ENCODE measurements around the gene CACNA2D3.
"Not testable (repeated sequence)": the region's sequence is repeated elsewhere in the genome, so short reads cannot be mapped to it uniquely, and the experiment has no call there.

The CACNA2D3 gene

GRCh38 chr3:54378184-54378583 lies 255.8 kb downstream of the CACNA2D3 start:
- no peak for DNase-seq

- DNase-seq, result no peak
Measured at GRCh38 chr3:54384279-54384678, 261.9 kb downstream of the CACNA2D3 start.

- DNase-seq, result no peak
Measured at GRCh38 chr3:54390582-54390981, 268.2 kb downstream of the CACNA2D3 start.

GRCh38 chr3:54393150-54393549 lies 270.8 kb downstream of the CACNA2D3 start:
- DNase-seq, result peak; percentile 0

DNA sequence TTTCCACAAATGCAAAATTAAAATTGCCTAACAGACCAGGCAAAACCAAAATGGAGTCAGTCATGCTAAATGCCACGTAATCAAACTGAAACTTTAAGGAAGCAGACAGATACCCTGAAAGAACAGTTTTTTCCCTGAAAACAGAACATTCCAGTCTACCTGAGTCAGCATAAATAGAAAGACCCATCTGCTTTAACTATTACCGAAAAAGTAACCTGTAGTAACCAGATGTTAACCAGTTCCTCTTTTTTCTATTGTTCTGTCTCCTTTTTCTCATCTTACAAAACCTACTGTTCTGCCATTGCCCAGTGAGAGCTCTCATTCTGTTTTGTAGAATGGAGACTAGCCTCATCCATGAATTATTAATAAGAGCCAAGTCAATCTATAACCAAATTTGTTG lies 286.0 kb downstream of the CACNA2D3 start:
- no peak for DNase-seq

DNA sequence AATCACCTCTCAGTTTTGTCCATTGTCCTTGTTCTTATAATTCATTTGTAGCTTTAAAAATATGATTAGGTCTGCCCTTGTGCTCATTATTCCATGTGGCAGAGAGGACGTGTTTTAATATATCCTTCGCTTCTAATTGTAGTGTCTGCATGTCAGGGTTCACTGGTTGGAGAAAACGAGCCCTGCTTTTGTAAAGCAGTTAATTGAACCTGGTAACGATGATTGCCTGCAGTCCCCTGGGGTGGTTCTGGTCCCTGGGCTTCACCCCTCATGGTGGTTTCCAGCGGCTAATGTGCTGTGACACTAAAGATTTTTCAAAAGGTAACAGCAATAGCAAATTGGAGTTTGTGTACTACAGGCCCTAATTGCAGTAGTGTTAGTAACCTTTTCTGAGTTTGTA lies 299.6 kb downstream of the CACNA2D3 start:
- no peak for DNase-seq

DNA sequence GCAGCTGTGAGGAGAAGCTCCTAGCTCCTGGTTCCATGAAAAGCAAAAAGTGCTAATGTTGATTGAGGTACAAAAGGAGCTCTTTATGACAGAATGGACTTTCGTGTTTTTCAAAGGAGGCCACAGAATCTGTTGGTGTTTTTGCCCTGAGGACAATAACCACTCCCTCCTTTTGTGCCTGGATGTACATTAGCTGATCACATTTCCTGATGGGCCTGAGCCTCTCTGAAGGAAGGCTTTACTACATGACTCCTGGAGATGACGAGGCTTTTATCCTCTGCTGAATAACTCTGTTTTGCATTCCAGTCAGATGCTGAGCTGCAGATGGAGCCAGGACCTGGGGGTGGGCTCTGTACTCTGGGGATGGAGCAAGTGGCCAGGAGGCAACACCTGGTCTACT lies 301.9 kb downstream of the CACNA2D3 start:
- no peak for DNase-seq

DNA sequence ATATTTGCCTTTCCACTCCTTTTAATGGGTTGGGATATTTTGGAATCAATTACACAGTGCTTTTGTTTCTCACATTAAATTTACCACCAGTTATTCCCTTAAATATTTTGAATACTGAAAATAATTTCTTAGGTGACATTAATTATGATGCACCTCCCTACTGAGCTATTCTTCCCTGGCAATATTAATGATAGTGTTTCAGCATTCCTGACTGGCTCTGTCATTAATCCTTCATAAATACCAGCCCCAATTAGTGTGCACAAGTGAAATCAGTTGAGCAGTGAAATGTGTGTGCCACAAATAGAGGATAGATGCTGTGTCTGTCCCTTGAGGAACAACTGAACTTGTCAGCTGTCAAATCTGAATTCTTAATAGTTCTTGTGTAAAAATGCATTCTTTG lies 304.0 kb downstream of the CACNA2D3 start:
- DNase-seq, result no peak

DNA sequence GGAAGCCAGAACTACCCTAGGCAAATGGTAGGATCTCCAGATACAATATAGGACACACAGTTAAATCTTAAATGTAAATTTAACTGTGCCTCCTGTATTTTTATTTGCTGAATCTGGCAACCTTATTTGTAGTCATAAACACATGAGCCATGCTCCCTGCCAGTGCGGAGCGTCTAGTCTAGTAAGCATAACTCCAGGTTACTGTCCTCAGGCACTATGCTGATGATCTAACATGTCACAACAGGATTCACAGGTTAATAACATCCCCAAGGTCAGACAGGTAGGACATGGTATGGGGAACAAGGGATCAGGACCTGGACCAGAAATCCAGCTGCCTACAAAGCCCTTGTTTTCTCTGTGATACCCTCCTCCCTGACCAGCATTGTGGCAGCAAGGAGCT lies 305.1 kb downstream of the CACNA2D3 start:
- DNase-seq, result no peak

DNA sequence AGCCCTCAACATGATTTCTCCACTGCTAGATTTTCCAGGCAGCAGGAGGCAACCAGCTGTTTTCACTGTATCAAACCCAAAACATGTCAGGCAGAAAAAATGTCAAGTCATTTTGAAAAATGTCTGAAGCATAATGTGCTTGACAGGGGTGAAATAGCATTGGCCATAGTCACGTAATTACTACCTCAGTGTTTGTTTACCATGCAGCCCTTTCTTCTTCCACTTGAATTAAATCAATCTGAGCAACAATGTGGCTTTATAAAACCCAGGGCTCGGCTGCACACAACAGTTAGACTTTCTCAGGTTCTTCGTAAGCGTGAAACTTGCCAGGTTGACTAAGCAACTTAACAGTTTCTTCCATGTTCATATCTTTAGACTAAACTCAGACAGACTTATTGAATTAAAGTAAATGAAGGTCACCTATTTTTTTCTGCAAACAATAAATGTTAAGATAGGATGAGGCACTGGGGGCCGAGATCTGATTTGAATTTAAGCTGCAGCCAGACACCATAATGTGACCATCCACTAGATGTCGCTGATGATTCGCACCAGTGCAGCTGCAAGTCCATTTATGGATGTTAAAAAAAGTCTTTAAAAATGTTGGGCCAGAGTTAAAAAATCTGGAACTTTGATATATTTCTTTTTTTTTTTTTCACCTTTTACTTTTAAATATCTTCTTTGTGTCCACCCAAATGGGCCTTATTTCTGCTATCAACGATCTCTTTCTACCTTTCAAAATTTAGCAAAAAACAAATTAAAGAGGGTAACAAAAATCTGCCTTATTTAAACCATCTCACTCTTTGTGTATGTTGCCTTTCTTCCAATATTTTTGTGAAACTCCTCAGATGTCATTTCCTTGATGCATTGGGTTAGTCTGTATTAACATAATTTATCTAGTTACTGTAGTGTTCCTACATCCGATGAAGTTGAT lies 305.9 kb downstream of the CACNA2D3 start:
- peak; percentile 26 for DNase-seq

DNA sequence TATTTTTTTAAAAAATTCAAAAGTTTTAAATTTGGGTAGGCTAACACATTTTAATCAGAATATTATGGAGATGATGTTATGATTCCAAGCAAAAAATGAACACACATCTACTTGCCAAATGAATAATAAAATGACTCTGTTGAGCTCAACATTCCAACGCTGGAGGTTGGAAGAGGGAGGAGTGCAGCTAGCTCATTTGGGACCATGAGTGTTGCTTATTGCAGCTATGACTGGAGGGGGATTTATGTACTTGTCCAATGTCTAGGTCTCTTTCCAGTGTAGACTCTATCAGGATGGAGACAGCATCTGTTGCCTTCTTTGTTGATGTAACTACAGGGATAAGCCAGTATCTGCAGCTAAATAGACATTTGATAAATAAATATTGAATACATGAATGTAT lies 310.6 kb downstream of the CACNA2D3 start:
- DNase-seq, result no peak

DNA sequence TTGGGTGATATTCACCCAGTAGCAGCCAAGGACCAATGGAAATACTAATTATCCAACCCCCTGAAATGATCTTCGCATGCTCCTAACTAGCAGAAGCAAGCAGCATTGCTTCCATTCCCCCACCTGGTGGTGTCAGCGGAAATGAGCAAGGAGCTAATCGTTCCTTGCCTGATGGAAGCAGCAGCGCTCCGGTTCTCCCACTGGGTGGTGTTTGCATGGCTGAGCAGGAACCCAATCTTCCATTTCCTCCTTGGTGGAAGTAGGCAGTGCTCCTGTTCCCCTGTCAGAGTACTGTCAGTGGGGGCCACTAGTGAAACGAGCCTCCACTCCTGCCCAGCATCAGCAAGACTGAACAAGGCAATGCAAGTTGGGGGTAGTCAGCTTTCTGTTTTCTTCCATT lies 311.5 kb downstream of the CACNA2D3 start:
- DNase-seq, result no peak

DNA sequence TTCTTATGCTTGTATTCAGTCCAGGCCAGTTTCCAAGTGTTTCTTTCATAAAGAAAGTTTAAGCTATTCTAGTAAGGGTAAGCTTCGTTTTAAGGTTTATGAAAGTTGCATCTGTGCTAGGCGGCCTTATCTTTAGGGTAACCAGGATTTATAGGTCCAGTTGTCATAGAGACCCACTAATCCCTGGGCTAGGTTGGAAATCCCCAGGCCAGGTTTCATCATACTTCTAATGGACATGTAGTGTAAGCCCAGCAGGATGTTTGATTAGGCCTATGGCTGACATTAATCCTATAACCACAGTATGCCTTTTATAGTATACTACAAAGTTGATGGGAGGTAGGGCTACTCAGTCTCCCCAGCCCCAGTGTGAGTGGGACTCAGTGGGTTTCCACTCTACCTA lies 312.4 kb downstream of the CACNA2D3 start:
- DNase-seq, result no peak

DNA sequence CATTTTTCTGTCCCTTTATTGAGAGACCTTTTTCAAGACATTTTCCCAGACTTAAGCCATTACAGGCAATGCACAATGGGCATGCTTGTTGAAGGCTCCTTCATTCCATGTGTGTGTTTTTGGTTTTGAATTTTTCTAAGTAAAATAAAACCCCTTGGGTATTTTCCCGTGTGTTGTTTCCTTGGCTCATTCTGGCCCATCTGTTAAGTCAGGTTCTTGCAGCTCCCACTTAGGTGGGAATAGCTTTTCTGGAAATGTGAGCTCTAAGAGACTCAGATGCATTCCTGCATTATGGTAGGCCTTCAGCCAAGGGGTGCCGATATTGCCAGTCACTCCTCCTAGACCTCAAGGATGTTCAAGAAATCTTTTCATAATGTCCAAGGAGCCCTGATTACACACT lies 314.9 kb downstream of the CACNA2D3 start:
- no peak for DNase-seq

DNA sequence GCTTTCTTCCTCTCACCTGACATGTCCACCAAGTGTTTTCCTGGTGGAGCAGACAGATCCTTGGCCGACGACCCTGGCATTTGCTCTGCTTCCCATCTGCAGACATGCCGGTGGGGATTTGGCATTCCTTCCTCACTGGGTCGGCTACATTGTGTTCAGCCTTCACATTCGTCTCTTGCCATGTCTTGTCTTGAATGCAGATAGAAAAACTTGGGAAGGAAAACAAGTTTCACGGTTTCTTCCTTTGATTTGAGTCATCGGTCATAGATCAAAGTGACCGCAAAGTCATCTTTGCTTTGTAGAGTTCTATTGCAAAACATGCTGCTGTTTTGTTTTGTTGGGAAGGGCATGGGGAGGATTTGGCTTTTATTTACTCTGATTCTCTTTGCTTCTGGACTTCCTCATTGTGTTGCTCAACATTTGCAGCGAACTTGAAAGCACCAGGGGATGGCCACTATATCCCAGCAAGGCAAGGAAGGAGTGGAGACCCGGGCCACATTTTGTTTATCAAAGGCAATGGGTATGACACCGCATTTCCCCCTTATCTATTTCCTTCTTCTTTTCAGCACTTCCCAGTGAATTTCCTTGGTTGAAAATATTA lies 321.3 kb downstream of the CACNA2D3 start:
- no peak for DNase-seq

- DNase-seq, result no peak
Measured at GRCh38 chr3:54445630-54446029, 323.3 kb downstream of the CACNA2D3 start.

DNA sequence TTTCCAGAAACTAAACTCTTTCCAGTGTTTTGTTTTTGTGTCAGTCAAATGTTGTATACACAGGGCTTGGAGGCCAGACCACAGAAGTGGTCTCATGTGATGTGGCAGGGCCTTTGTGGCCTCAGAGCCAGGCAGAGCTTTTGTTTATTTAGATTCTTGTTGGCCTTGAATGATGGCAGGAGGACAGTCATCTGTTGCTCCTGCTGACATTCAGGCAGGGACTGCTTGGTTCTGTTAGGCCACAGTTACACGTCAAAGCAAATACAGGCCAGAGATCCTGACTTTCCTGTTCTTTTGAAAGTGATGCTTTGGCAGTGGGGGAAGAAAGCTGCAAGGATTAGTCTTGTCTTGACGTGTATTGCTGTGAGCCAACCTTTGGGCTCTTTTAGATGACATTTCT lies 325.1 kb downstream of the CACNA2D3 start:
- DNase-seq, result no peak

- DNase-seq, result no peak
Measured at GRCh38 chr3:54454806-54455205, 332.5 kb downstream of the CACNA2D3 start.

DNA sequence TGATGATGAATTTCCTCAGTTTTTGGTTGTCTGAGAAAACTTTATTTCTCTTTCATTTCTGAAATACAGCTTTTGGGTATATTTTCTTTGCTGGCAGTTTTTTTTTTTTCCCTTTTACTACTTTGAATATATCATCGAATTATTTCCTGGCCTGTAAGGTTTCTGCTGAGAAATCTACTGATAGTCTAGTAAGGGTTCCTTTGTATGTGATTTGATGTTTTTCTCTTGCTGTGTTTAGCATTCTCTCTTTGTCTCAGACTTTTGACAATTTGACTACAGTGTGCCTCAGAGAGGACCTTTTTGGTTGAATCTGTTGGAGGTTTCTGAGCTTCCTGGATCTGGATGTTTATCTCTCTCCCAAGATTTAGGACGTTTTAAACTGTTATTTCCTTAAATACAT lies 336.0 kb downstream of the CACNA2D3 start:
- DNase-seq, result no peak

DNA sequence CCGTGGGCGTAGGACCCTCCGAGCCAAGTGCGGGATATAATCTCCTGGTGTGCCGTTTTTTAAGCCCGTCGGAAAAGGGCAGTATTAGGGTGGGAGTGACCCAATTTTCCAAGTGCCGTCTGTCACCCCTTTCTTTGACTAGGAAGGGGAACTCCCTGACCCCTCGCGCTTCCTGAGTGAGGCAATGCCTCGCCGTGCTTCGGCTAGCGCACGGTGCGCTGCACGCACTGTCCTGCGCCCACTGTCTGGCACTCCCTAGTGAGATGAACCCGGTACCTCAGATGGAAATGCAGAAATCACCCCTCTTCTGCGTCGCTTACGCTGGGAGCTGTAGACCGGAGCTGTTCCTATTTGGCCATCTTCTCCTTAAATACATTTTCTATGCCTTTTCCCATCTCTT lies 342.2 kb downstream of the CACNA2D3 start:
- not testable (repeated sequence) for DNase-seq

- DNase-seq, result no peak
Measured at GRCh38 chr3:54476891-54477290, 354.5 kb downstream of the CACNA2D3 start.

DNA sequence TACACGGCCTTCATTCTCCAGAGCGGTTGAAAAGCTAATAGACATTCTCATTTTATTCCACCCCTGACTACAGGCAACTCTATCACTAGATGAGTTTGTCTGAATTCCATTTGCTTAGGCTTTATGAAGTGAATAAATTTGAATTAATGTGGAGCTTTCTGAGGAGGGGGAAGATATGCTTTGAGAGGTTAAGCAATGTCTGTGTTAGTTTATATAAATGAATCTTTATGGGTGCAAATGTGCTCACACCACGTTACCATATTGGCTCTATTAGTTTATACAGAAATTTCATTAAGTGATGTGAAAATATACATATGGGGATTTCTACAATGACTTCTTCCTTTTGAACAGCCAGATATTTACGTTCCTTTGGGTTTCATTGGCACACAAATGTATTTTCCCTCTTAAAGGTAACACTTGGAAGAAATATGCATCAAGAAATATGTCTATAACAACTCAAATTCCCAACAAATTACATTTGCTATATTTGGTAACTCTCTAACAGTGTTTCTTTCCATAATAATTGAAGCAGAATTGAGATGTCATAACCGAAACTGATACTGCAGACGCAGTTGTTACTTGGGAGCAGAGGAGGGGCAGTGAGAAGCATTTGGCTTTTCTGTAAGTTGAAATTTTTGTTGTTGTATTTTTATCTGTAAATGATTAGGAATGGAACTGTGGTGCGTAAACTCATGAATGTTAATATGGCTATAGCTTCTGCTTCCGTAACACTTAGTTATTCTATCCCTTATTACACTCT lies 359.4 kb downstream of the CACNA2D3 start:
- no peak for DNase-seq

GRCh38 chr3:54484334-54484733 lies 362.0 kb downstream of the CACNA2D3 start:
- no peak for DNase-seq

- DNase-seq, result no peak
Measured at GRCh38 chr3:54486317-54486716, 364.0 kb downstream of the CACNA2D3 start.
